ENCODE measurements around the gene ADM2.

The ADM2 gene

DNA sequence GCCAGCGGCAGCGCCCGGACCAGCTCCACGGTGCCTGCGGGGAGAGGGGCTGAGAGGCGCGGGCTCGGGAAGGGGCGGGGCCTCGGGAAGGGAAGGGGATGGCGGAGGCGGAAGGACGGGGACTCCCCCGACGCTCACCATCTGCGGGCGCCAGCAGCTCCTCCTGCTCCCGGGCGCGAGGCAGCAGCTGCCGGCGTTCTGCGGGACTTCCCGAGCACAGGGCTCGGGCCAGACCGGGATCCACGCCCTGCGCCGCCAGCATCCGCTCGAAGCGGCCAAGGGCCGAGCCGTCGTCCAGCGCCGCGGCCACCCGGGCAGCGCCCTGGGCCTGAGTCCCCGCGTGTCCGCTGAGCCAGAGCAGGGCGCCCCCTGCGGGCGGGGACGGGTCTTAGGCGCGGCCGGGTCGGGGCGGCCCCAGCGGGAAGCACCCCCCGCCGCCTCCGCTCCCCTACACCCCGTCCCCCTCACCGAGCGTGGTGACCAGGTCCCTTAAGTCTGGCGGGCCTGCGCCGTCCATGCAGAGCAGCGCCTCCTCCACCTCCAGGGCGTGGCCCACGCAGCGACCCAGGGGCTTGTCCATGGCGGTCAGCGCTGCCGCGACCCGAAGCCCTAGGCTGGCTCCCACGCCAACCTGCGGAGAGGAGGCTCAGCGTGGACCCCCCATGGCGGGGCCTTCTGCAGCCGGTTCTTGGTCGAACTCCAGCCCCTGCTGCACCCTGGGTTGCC, 44.9 kb downstream of the ADM2 start:
- peak; percentile 90 for DNase-seq

DNA sequence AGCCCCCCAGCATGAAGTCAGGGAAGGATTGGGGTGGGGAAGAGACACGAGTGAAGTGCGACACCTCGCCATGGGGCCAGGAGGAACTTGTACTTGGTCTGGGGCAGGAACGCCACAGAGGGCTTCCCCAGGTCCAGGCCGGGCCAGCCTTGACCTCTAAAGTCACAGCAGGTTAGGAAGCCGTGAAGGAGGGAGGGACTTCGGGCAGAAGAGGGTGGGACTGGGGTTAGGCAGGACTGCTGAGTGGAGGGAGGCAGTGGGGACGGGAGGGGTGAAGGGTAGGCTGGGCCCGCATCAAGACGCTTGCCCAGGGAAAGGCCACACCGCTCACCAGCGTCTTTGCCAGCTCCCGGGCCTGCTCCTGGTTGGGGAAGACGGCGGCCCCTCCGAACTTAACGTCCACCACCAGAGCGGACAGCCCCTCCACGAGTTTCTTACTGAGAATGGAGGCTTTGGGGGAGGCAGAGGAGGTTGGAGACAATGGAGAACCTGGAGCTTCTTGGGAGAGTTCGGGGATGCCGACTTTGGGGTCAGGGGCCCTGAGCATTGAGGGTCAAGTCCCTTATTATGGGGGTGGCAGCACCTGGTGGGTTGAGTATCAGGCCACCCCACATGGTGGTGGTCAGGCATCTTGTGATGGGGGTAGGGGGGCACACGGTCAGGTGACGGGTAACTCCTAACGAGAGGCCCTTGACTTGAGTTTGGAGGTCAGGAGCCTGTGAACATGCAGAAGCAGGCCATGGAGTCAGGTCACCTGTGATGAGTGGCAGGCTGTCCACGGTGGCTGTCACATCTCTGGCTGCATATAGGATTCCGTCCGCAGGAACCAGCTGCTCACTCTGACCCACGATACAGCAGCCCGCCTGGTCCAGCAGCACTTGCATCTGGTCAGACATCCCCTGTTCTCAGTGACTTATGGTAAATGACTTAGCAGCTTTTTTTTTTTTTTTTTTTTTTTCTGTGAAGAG, 45.8 kb downstream of the ADM2 start:
- DNase-seq = peak; percentile 63

DNA sequence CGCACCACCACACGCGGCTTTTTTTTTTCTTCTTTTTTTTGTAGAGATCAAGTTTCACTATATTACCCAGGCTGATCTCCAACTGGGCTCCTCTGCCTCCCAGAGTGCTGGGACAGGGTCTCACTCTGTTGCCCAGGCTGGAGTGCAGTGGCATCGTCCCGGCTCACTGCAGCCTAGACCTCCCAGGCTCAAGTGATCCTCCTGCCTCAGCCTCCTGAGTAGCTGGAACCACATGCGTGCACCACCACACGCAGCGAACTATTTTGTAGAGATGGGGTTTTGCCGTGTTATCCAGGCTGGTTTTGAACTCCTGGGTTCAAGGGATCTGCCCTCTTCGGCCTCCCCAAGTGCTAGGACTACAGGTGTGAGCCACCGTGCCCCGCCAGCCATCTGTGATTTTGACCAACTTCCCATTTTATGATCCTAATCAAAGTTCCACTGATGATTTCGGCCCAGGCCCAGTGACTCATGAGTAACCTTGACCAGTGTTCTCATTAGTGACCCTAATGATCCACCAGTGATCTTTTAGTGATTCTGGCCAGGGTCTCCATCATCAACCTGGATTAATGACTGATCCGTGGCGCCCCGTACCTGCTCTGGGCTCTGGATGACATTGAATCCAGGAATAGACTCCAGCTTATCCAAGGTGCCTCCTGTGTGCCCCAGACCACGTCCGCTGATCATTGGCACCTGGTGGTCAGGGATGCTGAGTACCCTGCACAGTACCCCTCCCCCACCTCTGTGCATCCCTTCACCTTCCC, 46.8 kb downstream of the ADM2 start:
- DNase-seq = peak; percentile 18

DNA sequence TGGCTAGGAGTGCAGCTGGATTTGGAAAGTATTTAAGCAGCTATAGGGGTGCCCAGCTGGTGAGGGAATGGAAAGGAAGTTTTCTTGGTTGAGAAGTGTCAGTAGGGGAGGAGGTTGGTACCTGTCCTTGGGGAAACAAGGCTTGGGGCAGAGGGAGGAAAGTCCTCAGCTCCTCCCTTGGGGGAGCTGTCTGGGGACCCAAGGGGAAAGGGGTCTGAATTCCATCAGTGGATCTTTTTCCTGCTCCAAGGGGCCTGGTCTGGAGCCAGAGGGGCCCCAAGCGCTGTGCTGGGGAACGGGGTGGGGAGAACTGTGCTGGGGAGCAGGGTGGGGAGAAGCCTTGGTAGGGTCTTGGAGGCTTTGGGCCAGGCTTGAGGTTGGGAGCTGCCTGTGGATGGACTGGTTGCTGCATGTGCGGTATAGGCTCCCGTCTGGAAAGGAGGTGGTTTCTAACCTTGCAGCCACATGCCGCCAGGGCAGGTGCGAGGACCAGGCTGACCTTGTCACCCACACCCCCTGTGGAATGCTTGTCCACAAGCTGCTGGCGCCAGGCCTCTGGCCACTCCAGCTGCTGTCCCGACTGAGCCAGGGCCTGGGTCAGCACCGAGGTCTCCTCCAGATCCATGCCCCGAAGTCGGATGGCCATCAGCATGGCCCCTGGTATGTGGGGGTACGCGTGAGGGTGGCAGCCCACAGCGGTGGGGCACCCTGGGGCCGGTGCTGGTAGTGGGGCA, 47.5 kb downstream of the ADM2 start:
- DNase-seq = peak; percentile 44

DNA sequence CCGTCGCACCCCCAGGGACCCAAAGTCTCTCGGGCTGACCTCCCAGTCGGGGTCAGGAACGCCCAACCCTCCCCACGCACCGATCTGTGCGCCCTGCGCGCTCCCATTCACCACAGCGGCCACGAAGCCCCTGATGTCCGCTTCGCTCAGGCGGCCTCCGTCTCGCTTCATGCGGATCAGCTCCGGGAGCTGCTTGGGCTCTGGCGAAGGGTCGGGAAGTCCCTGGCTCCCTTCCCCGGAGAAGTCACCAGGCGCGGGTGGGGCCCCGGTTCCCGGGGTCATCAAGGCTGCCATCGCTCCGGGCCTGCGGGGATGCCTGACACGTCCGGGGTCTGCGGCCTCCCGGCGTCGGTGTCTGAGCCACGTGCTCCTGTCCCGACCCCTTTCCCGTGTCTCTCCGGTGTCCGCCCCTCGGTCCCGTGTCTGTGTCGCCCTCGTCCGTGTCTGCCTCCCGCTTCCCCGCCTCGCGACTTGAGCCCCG, 48.1 kb downstream of the ADM2 start:
- DNase-seq = peak; percentile 47

DNA sequence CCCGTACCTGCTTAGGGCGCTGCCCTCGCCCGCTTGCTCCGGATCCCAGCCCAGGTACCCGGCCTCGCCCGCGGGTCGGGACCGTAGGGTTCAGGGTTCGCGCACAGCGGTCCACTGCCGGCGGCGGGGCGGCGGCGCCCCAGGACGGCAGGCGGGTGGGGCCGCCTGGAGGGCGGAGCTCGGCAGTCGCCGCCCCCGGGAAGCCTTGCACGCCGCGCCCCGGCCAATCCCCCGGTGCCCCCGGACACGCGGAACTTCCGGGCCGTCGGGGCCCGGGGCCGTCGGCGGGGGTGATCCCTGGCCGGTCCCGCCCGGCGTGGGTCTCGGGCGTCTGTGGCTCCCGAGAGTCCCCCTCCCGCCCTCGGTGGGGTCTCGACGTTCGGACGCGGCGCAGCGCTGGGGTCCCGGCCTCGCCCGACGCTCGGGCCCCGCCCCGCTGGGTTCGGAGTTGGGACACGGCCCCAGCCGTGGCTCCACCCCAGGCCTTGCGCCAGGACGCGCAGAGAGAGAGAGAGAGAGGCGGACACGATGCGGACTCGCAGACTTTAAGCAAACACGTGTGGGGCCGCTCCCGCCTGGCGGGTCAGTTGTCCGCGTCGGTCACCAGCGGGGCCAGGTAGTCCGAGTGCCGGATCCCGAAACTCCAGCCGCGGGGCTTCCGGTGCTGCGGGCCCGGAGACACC, 48.7 kb downstream of the ADM2 start, which contains the start of gene TYMP:
Gene TYMP (minus strand): TSS at position 116 of the 683 bp plus-strand sequence. CDS start 303 bp downstream, outside the sequence.
- peak; percentile 83 for DNase-seq

DNA sequence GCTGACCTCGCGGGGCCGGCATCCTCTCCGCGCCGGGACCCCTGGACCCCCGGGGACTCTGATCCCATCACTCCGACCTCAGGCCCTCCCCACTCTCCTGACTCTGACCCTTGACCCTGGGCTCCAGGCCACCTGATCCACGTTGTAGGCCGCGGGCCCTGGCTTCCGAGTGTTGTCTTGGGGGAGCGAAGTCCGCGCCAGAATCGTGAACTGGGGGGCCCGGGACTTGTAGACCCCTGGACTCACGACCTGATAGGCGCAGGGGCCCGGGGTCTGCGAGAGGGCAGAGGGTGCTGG, 49.2 kb downstream of the ADM2 start:
- no peak for DNase-seq

DNA sequence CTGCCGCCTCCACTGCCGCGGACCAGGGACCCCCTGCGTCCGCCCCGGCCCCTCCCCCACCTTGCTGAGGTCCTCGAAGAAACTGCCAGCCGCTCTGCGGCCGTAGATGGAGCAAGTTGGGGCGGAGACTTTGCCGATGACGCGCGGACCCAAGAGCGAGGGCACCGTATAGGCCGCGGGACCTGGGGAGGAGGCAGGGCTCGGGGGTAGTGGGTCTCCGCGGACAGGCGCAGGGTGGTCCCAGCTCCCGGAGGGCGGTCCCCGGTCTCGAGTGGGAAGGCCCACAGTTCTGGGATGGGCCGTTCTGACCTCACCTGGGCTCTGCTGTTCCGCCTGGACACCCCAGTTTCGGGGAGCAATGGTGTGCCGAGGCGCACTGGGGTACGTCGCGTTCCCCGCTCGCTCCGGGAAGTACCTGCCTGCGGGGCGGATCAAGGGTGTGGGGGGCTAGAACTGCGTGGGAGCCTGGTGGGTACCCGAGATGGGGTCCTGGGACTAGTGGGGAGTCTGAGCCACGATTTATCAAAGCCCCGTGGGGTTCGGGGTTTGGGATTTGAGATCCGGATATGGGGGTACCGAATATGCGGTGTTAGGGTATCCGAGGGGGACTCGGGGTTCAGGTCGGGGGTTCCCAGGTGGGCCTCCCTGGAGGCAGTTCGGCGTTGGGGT, 49.7 kb downstream of the ADM2 start:
- peak; percentile 86 for DNase-seq

DNA sequence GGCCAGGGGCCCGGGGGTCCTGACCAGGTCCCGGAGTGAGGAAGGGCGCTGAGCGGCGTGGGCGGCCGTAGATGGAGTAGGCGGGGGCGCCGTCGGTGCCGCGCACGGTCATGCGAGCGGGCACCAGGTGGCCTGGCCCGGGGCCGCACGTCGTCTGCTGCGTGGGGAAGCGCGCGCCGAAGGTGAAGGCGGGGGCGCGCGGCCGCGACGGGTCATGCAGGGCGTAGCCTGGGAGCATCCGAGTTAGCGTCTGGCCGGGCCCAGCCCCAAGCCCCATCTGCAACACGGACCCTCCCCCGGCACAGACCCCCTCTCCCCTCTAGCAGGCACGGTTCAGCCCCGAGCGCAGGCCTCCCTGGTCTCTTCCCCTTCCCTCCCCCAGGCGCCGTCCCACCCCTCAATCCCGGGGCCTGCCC, 50.2 kb downstream of the ADM2 start:
- peak; percentile 50 for DNase-seq

DNA sequence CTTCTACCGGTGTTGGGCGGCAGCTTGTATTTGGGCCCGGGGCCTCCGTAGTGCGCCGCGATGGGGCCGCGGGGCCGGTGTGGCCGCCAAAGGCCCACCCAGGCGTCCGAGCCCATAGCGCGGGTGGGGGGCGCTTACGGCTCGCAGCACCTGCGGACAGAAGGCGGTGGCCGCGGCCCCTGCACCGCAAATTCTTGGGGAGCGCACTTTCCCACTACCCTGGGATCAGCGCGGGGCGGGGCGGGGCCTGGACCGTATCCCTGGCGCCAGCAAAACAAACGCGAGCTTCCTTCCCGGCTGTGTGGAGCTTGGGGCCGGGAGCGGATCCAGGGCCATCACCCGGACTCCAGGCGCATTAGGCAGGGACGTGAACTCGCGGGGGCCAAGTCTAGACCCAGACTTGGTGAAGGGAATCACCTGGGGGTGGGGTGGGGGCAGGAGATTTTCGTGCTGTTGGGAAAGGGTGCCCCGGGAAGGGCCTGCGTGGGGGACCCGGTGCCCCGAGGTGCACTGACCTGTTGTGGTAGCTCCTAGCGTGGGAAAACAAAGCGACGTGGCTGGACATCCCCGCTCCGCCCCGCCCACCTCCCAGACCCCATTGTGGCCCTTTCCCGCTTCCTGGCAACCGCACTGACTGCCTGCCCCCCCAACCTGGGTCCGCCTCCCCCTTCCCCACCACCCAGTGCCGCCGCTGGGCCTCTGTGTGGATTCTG, 50.8 kb downstream of the ADM2 start:
- DNase-seq = peak; percentile 84

DNA sequence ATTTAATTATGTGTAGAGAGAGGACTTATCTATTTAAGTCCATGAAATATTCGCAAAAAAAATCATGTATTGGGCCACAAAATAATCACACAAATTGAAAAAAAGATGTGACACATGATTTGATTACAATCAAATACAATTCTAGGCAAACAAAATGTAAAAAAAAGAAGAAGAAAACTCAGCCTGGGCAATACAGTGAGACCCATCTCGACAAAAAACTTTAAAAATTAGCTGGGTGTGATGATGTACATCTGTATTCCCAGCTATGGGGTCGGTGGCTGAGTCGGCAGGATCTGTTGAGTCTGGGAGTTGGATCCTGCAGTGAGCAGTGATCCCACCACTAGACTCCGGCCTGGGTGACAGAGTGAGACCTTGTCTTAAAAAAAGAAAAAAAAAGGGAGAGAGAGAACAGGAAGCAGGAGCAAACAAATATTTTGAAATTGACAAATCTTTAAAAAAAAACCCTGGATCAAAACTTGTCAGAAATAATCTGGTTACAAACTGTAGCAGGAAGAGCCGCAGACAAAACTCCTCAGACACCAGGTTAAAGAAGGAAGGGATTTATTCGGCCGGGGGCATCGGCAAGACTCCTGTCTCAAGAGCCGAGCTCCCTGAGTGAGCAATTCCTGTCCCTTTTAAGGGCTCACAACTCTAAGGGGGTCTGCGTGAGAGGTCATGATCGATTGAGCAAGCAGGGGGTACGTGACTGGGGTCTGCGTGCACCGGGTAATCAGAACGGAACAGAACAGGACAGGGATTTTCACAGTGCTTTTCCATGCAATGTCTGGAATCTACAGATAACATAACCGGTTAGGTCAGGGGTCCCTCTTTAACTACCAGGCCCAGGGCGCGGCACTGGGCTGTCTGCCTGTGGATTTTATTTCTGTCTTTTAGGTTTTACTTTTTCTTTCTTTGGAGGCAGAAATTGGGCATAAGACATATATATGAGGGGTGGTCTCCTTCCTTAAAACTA, 51.8 kb downstream of the ADM2 start:
- DNase-seq = no peak

DNA sequence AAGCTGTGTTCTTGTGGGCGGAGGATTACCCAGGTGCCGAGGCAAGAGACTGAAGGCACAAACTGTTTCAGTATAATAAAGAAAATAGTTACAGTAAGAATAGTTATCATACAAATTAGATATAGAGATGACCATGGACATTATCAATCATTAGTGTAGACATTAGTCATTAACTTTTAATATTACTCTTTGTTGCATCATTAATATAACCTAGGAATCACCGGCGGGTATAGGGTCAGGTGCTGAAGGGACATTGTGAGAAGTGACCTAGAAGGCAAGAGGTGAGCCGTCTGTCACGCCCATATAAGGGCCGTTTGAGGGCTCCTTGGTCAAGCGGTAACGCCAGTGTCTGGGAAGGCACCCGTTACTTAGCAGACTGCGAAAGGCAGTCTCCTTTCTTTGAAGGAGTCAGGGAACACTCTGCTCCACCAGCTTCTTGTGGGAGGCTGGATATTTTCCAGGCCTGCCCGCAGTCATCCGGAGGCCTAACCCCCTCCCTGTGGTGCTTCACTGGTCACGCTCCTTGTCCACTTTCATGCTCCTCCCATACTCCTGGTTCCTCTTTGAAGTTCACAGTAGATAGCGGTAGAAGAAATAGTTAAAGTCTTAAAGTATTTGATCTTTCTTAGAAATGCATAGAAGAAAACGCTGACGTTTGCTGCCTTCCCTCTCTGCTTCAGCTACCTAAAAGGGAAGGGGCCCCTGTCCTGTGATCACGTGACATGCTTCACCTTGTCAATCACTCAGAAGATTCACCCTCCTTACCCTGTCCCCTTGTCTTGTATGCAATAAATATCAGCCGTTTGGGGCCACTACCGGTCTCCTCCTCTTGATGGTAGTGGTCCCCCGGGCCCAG, 52.7 kb downstream of the ADM2 start:
- DNase-seq = peak; percentile 27

DNA sequence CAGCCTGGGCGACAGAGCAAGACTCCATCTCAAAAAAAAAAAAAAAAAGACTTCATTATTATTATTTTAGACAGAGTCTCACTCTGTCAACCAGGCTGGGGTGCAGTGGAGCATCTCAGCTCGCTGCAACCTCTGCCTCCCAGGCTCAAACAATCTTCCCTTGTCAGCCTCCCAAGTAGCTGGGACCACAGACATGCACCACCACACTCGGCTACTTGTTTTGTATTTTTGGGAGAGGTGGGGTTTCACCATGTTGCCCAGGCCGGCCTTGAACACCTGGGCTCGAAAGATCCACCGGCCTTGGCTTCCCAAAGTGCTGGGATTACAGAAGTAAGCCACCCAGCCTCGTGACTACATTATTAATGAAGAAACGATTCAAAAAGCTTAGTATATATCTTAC, 53.8 kb downstream of the ADM2 start:
- DNase-seq = no peak
